ENCODE measurements around the gene LONRF3.

Gene LONRF3

DNA sequence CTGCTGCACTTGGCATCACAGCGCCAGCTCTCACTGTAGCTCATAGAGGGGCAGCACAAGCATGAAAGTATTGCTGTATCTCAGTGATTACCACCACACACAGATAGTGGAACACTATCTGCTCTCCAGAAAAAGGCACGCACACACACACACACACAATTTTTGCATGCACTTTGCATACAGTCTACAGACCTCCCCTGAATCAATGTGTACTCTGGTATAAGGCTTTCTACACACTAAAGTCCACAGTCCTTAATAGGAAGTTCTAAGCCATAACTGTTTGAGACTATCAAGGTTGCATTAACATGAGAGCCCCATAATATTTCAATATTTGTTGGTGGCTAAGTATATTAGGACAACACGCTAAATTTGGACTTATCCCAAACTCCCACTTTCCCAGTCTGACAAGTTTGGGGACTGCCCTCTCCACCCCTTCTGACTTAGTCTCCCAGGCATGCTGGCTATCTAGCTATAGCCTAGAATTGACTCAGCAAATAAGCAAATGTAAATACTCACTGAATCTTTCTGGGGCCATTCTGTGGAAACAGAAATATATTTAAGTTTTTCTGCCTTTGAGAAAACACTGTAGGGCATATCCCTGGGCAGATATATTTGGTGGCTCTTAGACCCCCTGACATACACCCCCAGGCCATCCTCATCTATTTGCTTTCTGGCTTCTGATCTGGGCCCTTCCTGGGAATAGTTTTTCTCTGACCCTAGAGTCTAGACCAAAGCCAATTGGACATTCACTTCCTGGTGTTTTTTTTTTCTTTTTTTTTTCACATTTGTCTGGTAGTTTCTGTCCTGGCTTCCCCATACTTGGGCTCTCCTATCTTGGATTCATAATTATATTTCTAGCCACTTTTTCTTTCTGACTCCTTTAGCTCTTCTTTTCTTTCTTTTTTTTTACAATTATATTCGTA lies 62.0 kb downstream of the LONRF3 start:
- no peak for FAIRE-seq

DNA sequence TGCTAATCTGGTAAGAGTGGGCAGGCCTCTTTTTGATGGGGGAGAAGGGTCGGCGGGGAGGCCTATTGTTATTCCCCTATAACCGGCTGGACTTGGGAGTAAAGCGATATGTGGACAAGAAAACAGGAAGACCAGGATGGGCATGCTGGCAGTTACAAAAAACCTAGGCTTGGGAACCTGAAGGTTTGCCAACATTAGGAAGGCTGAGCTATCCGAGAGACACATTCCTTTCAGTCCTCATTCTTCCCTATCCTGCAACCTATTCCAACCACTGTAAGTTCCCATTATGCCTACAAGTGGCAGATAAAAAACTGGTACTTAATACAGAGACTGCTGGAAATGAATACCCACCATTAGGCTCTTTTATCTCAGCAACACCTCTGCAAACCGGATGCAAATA lies 66.0 kb downstream of the LONRF3 start:
- DNase-seq (ENCODE audit: low spot score) (no peak), FAIRE-seq (no peak)

More for the DNA sequence above, 62.0 kb downstream of the LONRF3 start:
- DNase-seq (ENCODE audit: low spot score): no peak

DNA sequence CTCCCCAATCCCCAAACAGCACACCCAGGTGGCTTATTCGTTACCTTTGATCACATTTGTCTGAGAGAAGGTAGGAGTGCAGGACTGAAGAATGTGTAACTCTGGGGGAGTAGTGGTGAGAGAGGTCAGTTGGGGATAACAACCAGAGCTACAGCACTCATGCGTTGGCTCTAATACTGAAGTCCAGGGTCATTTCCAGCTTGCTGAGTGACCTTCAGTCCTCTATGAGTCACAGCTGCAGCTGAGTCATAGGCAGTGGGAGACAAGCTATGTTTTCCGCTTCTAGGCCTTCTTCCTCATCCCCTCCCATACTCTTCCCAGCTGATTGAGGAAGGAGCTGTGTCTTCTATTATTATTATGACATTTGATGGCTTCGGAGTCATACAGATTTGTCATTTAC lies 66.8 kb downstream of the LONRF3 start:
- DNase-seq (ENCODE audit: low spot score) (peak; percentile 41), FAIRE-seq (no peak)

DNA sequence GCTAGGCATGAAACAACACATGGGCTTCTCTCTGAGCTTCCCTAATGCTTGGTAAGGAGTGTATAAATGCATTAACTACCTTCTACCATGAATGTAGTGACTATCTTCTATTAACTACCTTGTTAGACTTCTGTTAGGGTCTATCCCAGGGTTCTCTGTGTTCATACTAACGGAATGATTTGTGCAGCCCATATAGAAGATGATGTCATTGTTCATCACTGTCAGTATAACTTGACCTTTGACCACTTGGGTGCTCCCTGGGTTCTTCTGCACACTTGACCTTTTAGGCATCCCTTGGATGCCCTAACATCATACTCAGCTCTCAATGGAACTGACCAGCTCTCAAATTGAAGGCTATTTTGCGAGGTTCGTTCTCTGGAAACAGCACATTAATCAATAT lies 67.6 kb downstream of the LONRF3 start:
- DNase-seq (ENCODE audit: low spot score) (no peak), FAIRE-seq (no peak)

DNA sequence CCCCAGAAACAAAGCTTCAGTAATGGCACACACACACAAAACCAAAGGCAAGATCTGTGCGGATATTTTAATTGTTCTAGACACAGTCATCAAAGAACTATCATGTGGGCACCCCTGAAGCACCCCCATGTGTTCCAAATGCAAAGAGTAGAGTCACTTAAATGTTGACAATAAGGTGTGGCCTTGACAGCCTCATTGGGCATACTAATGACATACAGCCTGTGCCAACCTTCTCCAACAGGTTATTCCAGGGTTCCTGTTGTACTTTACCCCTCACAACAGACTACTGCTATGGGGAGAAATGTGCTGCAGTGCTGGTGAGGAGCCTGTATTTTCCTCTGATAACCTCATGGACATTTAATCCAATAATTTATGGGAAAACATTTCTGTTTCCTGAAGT lies 68.6 kb downstream of the LONRF3 start:
- DNase-seq (ENCODE audit: low spot score) (no peak), FAIRE-seq (no peak)

DNA sequence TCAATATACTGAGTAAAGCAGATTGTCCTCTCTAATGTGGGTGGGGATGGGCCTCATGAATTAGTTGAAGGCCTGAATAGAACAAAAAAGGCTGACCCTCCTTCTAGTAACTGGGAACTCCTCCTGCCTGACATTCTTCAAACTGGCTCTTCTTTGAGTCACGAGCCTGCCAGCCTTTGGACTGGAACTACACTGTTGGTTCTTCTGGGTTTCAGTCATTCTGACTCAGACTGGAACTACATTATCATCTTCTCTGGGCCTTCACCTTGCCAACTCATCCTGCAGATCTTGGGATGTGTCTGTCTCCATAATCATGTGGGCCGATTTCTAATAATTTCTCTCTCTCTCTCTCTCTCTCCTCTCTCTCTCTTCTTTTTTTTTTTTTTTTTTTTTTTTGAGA lies 71.5 kb downstream of the LONRF3 start:
- FAIRE-seq: no peak
- no peak for DNase-seq (ENCODE audit: low spot score)

DNA sequence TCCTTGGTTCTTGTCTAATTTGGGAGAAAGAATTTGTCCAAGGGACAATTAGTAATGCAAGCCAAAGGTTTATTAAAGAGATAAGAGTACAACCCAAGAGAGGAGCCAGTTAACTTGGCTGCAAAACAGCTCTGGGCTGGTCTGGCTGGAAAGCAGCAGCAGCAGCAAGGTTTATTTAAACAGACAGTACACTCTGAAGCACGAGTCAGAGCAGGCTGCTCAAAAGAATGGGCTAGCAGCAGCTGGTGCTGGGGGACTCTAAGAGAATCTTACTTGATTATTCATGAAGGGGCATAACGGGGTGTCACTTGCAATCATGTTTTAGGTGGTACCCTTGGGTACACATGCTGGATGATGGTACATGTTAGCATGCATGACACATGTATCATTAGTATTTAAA lies 81.3 kb downstream of the LONRF3 start:
- no peak for FAIRE-seq

DNA sequence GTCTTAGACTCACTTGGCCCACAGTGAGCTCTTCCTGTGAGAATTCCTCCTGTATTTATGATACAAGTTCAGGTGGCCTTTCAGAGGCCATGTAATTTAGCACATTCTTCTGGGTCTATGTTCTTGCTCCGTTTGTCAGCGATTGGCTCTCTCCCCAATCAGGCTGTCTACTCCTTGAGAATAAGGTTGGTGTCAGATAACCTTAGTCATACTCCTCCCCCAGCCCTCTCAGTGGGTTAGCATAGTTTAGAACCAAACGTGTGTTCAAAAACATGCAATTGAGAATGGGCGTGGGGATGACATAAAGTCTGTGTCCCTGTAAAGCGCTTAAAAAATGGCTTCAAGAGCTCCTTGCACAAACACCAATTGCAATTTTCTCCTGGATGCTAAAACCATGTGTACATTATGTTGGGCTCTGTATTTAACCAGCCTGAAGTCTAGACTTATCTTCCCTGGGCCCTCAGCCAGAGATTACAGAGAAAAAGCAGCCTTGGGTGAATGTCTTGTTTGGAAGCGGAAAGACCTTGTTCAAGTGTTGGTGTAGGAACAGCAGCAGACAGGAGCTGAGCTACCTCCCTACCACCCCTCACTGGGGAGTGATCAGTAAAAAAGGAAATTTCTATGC lies 88.4 kb downstream of the LONRF3 start:
- peak; percentile 10 for DNase-seq (ENCODE audit: low spot score)
- FAIRE-seq: no peak

More for the DNA sequence above, 81.3 kb downstream of the LONRF3 start:
- DNase-seq (ENCODE audit: low spot score): no peak

DNA sequence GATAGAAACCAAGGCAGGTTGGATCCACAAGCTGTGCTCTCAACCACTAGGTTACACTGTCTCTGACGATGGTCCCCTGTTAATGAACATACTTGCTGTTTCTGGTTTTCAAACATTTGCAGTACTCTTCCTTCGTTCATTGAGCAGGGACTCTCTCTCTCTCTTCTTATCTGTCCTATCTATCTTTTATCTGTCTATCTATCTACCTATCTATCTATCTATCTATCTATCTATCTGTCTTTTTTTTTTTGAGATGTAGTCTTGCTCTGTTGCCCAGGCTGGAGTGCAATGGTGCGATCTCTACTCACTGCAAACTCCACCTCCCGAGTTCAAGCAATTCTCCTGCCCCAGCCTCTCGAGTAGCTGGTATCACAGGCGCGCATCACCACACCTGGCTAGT lies 89.0 kb downstream of the LONRF3 start:
- FAIRE-seq: no peak
- DNase-seq (ENCODE audit: low spot score): no peak

DNA sequence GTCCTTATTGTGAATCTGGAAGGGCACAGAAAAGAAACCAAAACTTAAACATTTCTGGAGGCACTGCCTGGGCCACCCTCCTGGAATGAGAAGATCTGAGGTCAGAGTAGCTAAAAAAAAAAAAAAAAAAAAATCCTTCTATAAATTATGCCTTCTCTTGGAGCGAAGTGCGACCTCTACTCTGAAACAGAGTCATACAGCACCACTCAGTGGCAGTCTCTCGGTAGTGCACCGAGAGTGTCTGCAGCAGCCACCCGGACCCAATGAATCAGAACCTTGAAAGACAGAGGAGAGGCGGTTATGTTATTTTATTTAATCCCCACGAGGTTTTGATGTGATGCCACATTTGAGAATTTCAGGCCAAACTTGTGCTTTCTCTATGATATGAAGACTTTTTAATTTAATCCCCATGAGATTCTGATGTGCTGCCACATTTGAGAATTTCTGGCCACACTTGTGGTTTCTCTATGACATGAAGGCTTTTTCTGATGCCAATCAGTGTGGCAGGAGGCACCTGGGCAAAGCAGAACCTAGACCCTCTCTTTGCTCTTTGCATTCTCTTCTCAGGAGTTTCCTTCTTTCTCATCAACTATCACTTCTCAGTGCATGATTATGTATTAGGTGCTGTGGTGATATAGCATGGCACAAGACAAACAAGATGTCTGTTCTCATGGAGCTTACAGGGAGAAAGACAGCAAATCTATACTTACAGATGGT lies 92.8 kb downstream of the LONRF3 start:
- peak; percentile 30 for DNase-seq (ENCODE audit: low spot score)

More for the DNA sequence above, 92.8 kb downstream of the LONRF3 start:
- FAIRE-seq: no peak

Measured in urothelium cell line (cell line).